ENCODE measurements around the gene STRA8.
"Not testable (repeated sequence)": the region's sequence is repeated elsewhere in the genome, so short reads cannot be mapped to it uniquely, and the experiment has no call there.

The STRA8 gene

GRCh38 chr7:135208102-135208793 lies 25.4 kb upstream of the STRA8 start:
- peak overlapping the region; percentile 5 for H3K4me3 ChIP-seq (ENCODE audit: low read depth, low read length)
- no peak for TF ChIP-seq CTCF (IDR thresholded peaks at IDR 0.05; ENCODE audit: low read depth, low read length, missing control alignments)
- no peak for DNase-seq (ENCODE audit: low read depth)

GRCh38 chr7:135209225-135209834 lies 24.3 kb upstream of the STRA8 start:
- DNase-seq (ENCODE audit: low read depth): no peak
- no peak overlapping the region; the same call in 1 of the 2 replicates for H3K4me3 ChIP-seq (ENCODE audit: low read depth, low read length)
- no peak for TF ChIP-seq CTCF (IDR thresholded peaks at IDR 0.05; ENCODE audit: low read depth, low read length, missing control alignments)

GRCh38 chr7:135210888-135211178 lies 22.8 kb upstream of the STRA8 start:
- no peak for TF ChIP-seq CTCF (IDR thresholded peaks at IDR 0.05; ENCODE audit: low read depth, low read length, missing control alignments)
- H3K4me3 ChIP-seq (ENCODE audit: low read depth, low read length): peak overlapping the region; percentile 88
- no peak for DNase-seq (ENCODE audit: low read depth)

- peak; percentile 4 for TF ChIP-seq CTCF (IDR thresholded peaks at IDR 0.05; ENCODE audit: low read depth, low read length, missing control alignments)
- peak; percentile 62 for DNase-seq (ENCODE audit: low read depth)
- peak within 1 kb of the TSS; percentile 88 for H3K4me3 ChIP-seq (ENCODE audit: low read depth, low read length)
These were observed 22.3 kb upstream of the STRA8 start, which contains the start of gene WDR91 for GRCh38 chr7:135211179-135211945. WDR91 (minus strand) TSS chr7:135211526; CDS start chr7:135211502, 24 bp downstream.

GRCh38 chr7:135211946-135212685 lies 21.5 kb upstream of the STRA8 start:
- peak overlapping the region; percentile 61 for H3K4me3 ChIP-seq (ENCODE audit: low read depth, low read length)
- not testable (repeated sequence) for DNase-seq (ENCODE audit: low read depth)

GRCh38 chr7:135213831-135214230 lies 19.8 kb upstream of the STRA8 start:
- H3K4me3 ChIP-seq (ENCODE audit: low read depth, low read length): no peak overlapping the region
- no peak for TF ChIP-seq CTCF (IDR thresholded peaks at IDR 0.05; ENCODE audit: low read depth, low read length, missing control alignments)
- no peak for DNase-seq (ENCODE audit: low read depth)

GRCh38 chr7:135215180-135215579 lies 18.5 kb upstream of the STRA8 start:
- no peak for DNase-seq (ENCODE audit: low read depth)

More at GRCh38 chr7:135215180-135215579, 18.5 kb upstream of the STRA8 start:
- TF ChIP-seq CTCF (IDR thresholded peaks at IDR 0.05; ENCODE audit: low read depth, low read length, missing control alignments): no peak
- H3K4me3 ChIP-seq (ENCODE audit: low read depth, low read length): no peak overlapping the region
